CD14-positive monocyte (primary cell): ENCODE results near the gene MGAT5. TPM values are rescaled to one million over a fixed set of nuclear protein-coding genes. Genes with fewer than 3 reads are reported as not detected.
A peak's percentile ranks its signal among the peaks of the same experiment; 100 is the strongest.

Experiments
- DNase-seq, 3 donors: peaks; one replicate each; pipeline ENCODE4 v3.0.0-alpha.2; 2011 to 2022
- H2AFZ ChIP-seq: 2 replicates; pipeline ENCODE4 v1.6.0; 2012; ENCODE audit warnings: mild to moderate bottlenecking, low read depth, low read length, inconsistent platforms; ENCODE audit not compliant: insufficient read depth, poor library complexity, severe bottlenecking
- H3K27ac ChIP-seq, 2 donors: 1 replicate in 1 of 2; 2 replicates in 1 of 2; pipeline ENCODE4 v1.5.1; 2012 to 2013; ENCODE audit warnings: low read length in 2 of 2, control low read depth in 1 of 2, inconsistent platforms in 1 of 2, low read depth in 1 of 2, mild to moderate bottlenecking in 1 of 2
- H3K27me3 ChIP-seq, 2 donors: one replicate each; pipeline versions ENCODE4 v1.6.0 to v1.6.1; 2011 to 2013; ENCODE audit warnings: low read length in 2 of 2; ENCODE audit not compliant: control insufficient read depth in 2 of 2, insufficient read depth in 2 of 2
- H3K36me3 ChIP-seq, 2 donors: replicated peaks in 1 of 2; 1 replicate in 1 of 2; 2 replicates in 1 of 2; pipeline versions ENCODE4 v1.5.1 to v1.6.1; 2012 to 2013; ENCODE audit warnings: low read length in 2 of 2, control low read depth in 1 of 2, inconsistent platforms in 1 of 2, mild to moderate bottlenecking in 1 of 2; ENCODE audit not compliant: insufficient read depth in 2 of 2, control insufficient read depth in 1 of 2
- H3K4me1 ChIP-seq, 2 donors: 1 replicate in 1 of 2; 2 replicates in 1 of 2; pipeline versions ENCODE4 v1.5.1 to v1.6.1; 2012 to 2013; ENCODE audit warnings: low read length in 2 of 2, control low read depth in 1 of 2, inconsistent platforms in 1 of 2, mild to moderate bottlenecking in 1 of 2, moderate library complexity in 1 of 2; ENCODE audit not compliant: insufficient read depth in 2 of 2, control insufficient read depth in 1 of 2
- H3K4me2 ChIP-seq: replicated peaks from 2 replicates; pipeline ENCODE3; 2012; ENCODE audit warnings: low read length, moderate library complexity, mild to moderate bottlenecking; ENCODE audit not compliant: poor library complexity, severe bottlenecking; ENCODE audit errors: extremely low read depth
- H3K4me3 ChIP-seq, 3 experiments: fragments of 200-600 bp in 1 of 3; sonication (generic) in 1 of 3; replicated peaks in 1 of 3; 1 replicate in 2 of 3; 2 replicates in 1 of 3; pipeline ENCODE4 v1.5.1; 2011 to 2013; ENCODE audit warnings: low read length in 3 of 3, mild to moderate bottlenecking in 3 of 3, control low read depth in 2 of 3, low read depth in 2 of 3, inconsistent platforms in 1 of 3, moderate library complexity in 1 of 3
- H3K79me2 ChIP-seq: 2 replicates; pipeline ENCODE4 v1.6.0; 2012; ENCODE audit warnings: mild to moderate bottlenecking, control low read depth, inconsistent platforms, low read length, moderate library complexity; ENCODE audit not compliant: insufficient read depth
- H3K9ac ChIP-seq: 2 replicates; pipeline ENCODE4 v1.6.0; 2017; ENCODE audit warnings: low read length, mild to moderate bottlenecking; ENCODE audit not compliant: insufficient read depth, poor library complexity, severe bottlenecking
- H3K9me3 ChIP-seq, 2 donors: replicated peaks in 1 of 2; 1 replicate in 1 of 2; 2 replicates in 1 of 2; pipeline versions ENCODE4 v1.5.1 to v1.6.1; 2012 to 2013; ENCODE audit warnings: low read length in 2 of 2, control low read depth in 1 of 2; ENCODE audit not compliant: control insufficient read depth in 1 of 2, insufficient read depth in 1 of 2
- H4K20me1 ChIP-seq: 2 replicates; pipeline ENCODE4 v1.6.0; 2012; ENCODE audit warnings: mild to moderate bottlenecking, low read length, control low read depth, moderate library complexity; ENCODE audit not compliant: insufficient read depth
- H3K27ac Mint-ChIP-seq, 7 donors: one replicate each; pipeline ENCODE4 v1.8.0; 2020; ENCODE audit warnings: mild to moderate bottlenecking in 7 of 7, mixed read lengths in 7 of 7, moderate library complexity in 6 of 7, inconsistent platforms in 2 of 7
- H3K27me3 Mint-ChIP-seq, 3 donors: one replicate each; pipeline ENCODE4 v1.8.0; 2021 to 2022; ENCODE audit warnings: low read depth in 3 of 3, mild to moderate bottlenecking in 3 of 3, mixed read lengths in 3 of 3, moderate library complexity in 3 of 3, inconsistent platforms in 1 of 3
- H3K36me3 Mint-ChIP-seq, 2 donors: one replicate each; pipeline ENCODE4 v1.8.0; 2020; ENCODE audit warnings: mixed read lengths in 2 of 2, inconsistent platforms in 1 of 2, mild to moderate bottlenecking in 1 of 2
- H3K4me1 Mint-ChIP-seq: one replicate; pipeline ENCODE4 v1.8.0; 2020; ENCODE audit warnings: mild to moderate bottlenecking, mixed read lengths
- H3K4me3 Mint-ChIP-seq, 2 donors: one replicate each; pipeline ENCODE4 v1.8.0; 2020; ENCODE audit warnings: mild to moderate bottlenecking in 2 of 2, mixed read lengths in 2 of 2, moderate library complexity in 1 of 2
- H3K9me3 Mint-ChIP-seq, 7 donors: one replicate each; pipeline ENCODE4 v1.8.0; 2020 to 2022; ENCODE audit warnings: mixed read lengths in 7 of 7, mild to moderate bottlenecking in 6 of 7, moderate library complexity in 6 of 7, inconsistent platforms in 2 of 7
- WGBS: methylation state at CpG from one replicate; pipeline ENCODE4 v1.1.5; 2013; ENCODE audit warnings: missing lambda C conversion rate; ENCODE audit not compliant: insufficient coverage; 5-methylcytosine and 5-hydroxymethylcytosine counted together
- intact Hi-C, 2 donors: fragments of 100-400 bp; cut with micrococcal nuclease; formaldehyde crosslinking; loops; one replicate each; pipeline versions ENCODE4 v1.15.0 to v1.15.1; 2023
- polyA plus RNA-seq, 3 donors: library from polyadenylated mRNA; depleted of rRNA in 1 of 3; unstranded in 2 of 3; stranded (reverse) in 1 of 3; fragments of 300-500 nt in 2 of 3; fragments of >200 nt in 1 of 3; fragmentation: Illumina TruSeq in 2 of 3; gene quantifications; 1 replicate in 2 of 3; 2 replicates in 1 of 3; pipeline ENCODE4 v1.2.3, GENCODE V29; 2012 to 2021
- TF ChIP-seq, protein P1 (sequence below): fragments of 200-600 bp; IDR thresholded peaks from one replicate; pipeline ENCODE4 v1.8.0; 2022; ENCODE audit warnings: antibody characterized with exemption, mild to moderate bottlenecking

MGAT5 gene
- polyA plus RNA-seq, 3 donors, result 1.9 to 6.6 (median 2.4) TPM

DNA sequence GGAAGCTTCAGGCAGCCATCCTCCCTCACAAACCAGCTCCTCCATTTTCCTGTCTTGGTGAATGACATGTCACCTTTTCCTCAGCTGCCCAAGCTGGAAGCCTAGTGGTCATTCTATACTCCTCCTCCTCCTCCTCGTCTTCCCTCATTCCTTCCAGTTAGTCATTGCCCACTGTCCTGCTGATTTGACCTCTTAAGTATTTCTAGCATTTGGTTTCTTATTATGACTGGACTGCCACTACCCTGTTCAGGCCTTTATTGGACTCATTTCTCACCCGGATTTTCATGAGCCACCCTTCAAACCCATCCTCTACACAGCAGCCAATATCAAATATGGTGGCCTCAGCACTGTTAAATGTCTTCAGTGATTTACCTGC is 21.9 kb upstream of the MGAT5 start:
- no peak for DNase-seq
- H3K4me2 ChIP-seq, result no peak overlapping the region
- intact Hi-C loops, result no loop called here
- no peak overlapping the region for H2AFZ ChIP-seq
- peaks cover 4 to 5% of the 10 kb centered on the region in 2 donors for H3K9me3 ChIP-seq
- no peak overlapping the region for H3K4me3 Mint-ChIP-seq
- H3K9ac ChIP-seq, result no peak overlapping the region
- H3K27ac ChIP-seq, result no peak overlapping the region
- H3K9me3 Mint-ChIP-seq, result peaks cover 5 to 10% (median 8%) of the 10 kb centered on the region in 7 donors
- H3K4me1 ChIP-seq, result peaks cover 18 to 24% of the 10 kb centered on the region in 2 donors
- H3K4me1 Mint-ChIP-seq, result peaks cover 40% of the 10 kb centered on the region
- peaks cover 48% of the 10 kb centered on the region for H3K79me2 ChIP-seq
- peak overlapping the region in 5 of 7 donors; percentile 1 to 76 (median 68) for H3K27ac Mint-ChIP-seq
- H3K36me3 Mint-ChIP-seq, result peaks cover 0 to 5% of the 10 kb centered on the region in 2 donors
- H4K20me1 ChIP-seq, result peaks cover 23% of the 10 kb centered on the region
- no peaks in the 10 kb centered on the region for H3K36me3 ChIP-seq
- WGBS, result 25% methylated on average over 1 of the region's 2 CpGs
- H3K27me3 Mint-ChIP-seq, result no peaks in the 10 kb centered on the region
- no peak overlapping the region for H3K4me3 ChIP-seq
- no peaks in the 10 kb centered on the region for H3K27me3 ChIP-seq
- TF ChIP-seq, protein P1, sequence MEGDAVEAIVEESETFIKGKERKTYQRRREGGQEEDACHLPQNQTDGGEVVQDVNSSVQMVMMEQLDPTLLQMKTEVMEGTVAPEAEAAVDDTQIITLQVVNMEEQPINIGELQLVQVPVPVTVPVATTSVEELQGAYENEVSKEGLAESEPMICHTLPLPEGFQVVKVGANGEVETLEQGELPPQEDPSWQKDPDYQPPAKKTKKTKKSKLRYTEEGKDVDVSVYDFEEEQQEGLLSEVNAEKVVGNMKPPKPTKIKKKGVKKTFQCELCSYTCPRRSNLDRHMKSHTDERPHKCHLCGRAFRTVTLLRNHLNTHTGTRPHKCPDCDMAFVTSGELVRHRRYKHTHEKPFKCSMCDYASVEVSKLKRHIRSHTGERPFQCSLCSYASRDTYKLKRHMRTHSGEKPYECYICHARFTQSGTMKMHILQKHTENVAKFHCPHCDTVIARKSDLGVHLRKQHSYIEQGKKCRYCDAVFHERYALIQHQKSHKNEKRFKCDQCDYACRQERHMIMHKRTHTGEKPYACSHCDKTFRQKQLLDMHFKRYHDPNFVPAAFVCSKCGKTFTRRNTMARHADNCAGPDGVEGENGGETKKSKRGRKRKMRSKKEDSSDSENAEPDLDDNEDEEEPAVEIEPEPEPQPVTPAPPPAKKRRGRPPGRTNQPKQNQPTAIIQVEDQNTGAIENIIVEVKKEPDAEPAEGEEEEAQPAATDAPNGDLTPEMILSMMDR, result no peak

DNA sequence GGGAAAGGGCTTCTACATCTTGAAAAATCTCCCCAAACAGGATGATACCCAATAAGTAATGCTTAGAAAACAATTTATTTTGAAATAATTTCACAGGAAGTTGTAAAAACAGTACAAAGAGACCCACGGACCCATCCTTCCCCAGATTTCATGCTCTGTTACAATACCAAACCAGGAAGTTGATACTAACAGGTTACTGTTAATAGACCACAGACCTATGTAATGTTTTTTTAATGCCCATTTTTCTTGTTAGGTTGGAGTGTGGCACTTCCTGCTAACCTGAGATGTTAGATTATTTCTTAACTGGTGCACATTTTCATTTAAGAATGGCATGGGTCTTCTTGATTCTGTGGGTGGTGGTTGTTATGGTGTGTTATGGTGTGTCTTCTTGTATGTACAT is 21.4 kb upstream of the MGAT5 start:
- no CpG with 5 or more reads among the region's 1 CpG for WGBS
- TF ChIP-seq, protein P1, result no peak
- no peaks in the 10 kb centered on the region for H3K27me3 ChIP-seq
- no peak overlapping the region for H3K4me3 Mint-ChIP-seq
- intact Hi-C loops, result no loop called here
- no peak overlapping the region for H3K4me3 ChIP-seq
- no peak overlapping the region for H2AFZ ChIP-seq
- peaks cover 22% of the 10 kb centered on the region for H4K20me1 ChIP-seq
- peaks cover 4 to 5% of the 10 kb centered on the region in 2 donors for H3K9me3 ChIP-seq
- peaks cover 5 to 10% (median 8%) of the 10 kb centered on the region in 7 donors for H3K9me3 Mint-ChIP-seq
- peak overlapping the region in 3 of 7 donors; percentile 1 to 68 (median 68) for H3K27ac Mint-ChIP-seq
- H3K4me1 ChIP-seq, result peaks cover 18 to 24% of the 10 kb centered on the region in 2 donors
- H3K4me1 Mint-ChIP-seq, result peaks cover 40% of the 10 kb centered on the region
- H3K9ac ChIP-seq, result no peak overlapping the region
- no peaks in the 10 kb centered on the region for H3K27me3 Mint-ChIP-seq
- H3K4me2 ChIP-seq, result no peak overlapping the region
- DNase-seq, result no peak
- H3K27ac ChIP-seq, result no peak overlapping the region
- H3K36me3 Mint-ChIP-seq, result peaks cover 0 to 5% of the 10 kb centered on the region in 2 donors
- peaks cover 42% of the 10 kb centered on the region for H3K79me2 ChIP-seq
- no peaks in the 10 kb centered on the region for H3K36me3 ChIP-seq
